K562 (cell line): ENCODE results near the gene MRPL55. TPM values are rescaled to one million over a fixed set of nuclear protein-coding genes. Genes with fewer than 3 reads are reported as not detected.

Source experiments
- BCLAF1 ChIP-seq, 2 experiments: fragments of 450-650 bp in 1 of 2; IDR thresholded peaks; 2 replicates each; pipeline ENCODE4 v1.6.1; 2011 to 2017; ENCODE audit warnings: low read depth in 2 of 2, antibody characterized with exemption in 1 of 2, borderline replicate concordance in 1 of 2, low read length in 1 of 2, mild to moderate bottlenecking in 1 of 2, mixed read lengths in 1 of 2; ENCODE audit not compliant: control insufficient read depth in 1 of 2
- CUX1 ChIP-seq: fragments of 200-800 bp; sonication (Bioruptor generic); IDR thresholded peaks from 2 replicates; pipeline ENCODE4 v1.6.1; 2016; ENCODE audit warnings: missing genetic modification characterization, missing compliant biosample characterization
- MTA3 ChIP-seq: fragments of 450-650 bp; formaldehyde crosslinking; IDR thresholded peaks from 2 replicates; pipeline ENCODE4 v1.6.1; 2017; ENCODE audit warnings: mild to moderate bottlenecking, borderline replicate concordance
- NR0B1 ChIP-seq: fragments of 450-650 bp; IDR thresholded peaks from one replicate; pipeline ENCODE4 v1.6.1; 2018; ENCODE audit warnings: mild to moderate bottlenecking, moderate library complexity; ENCODE audit not compliant: partially characterized antibody
- NR2C1 ChIP-seq, 2 experiments: fragments of 450-650 bp; IDR thresholded peaks; 2 replicates each; pipeline ENCODE4 v1.6.1; 2017; ENCODE audit warnings: mild to moderate bottlenecking in 2 of 2, antibody characterized with exemption in 1 of 2, inconsistent platforms in 1 of 2, missing compliant biosample characterization in 1 of 2, missing genetic modification characterization in 1 of 2
- RFX5 ChIP-seq: IDR thresholded peaks from 2 replicates; pipeline ENCODE4 v1.6.1; 2011; ENCODE audit warnings: low read depth, mild to moderate bottlenecking, improper control_type of control experiment, low read length
- ZFP91 ChIP-seq: sonication (generic); formaldehyde crosslinking; IDR thresholded peaks from 2 replicates; pipeline ENCODE4 v1.8.0; 2022; ENCODE audit warnings: mild to moderate bottlenecking, missing genetic modification reagents
- ZNF764 ChIP-seq: fragments of 250-450 bp; sonication (Bioruptor Pico); IDR thresholded peaks from 2 replicates; pipeline ENCODE4 v1.4.0; 2020; ENCODE audit warnings: low read depth, mild to moderate bottlenecking, moderate library complexity
- polyA plus RNA-seq, 8 experiments: library from polyadenylated mRNA; depleted of rRNA in 4 of 8; stranded (reverse) in 5 of 8; unstranded in 3 of 8; fragments of >200 nt; fragmentation: Nextera tagmentation in 2 of 8; fragmentation: Illumina TruSeq in 1 of 8; extraction: Ambion mirVana in 2 of 8; extraction: Trizol in 1 of 8; gene quantifications; 2 replicates each; pipeline versions ENCODE4 v1.2.1 to v1.2.3, GENCODE V29; 2011 to 2014; ENCODE audit warnings: inconsistent platforms in 1 of 8, missing spikeins in 1 of 8
- total RNA-seq, 7 experiments: library from RNA; depleted of rRNA in 6 of 7; stranded (reverse); fragments of >200 nt in 6 of 7; fragmentation: Illumina TruSeq in 2 of 7; extraction: Trizol in 2 of 7; gene quantifications; 2 replicates each; pipeline versions ENCODE4 v1.2.1 to v1.2.3, GENCODE V29; 2011 to 2021; ENCODE audit warnings: low replicate concordance in 1 of 7
- TF ChIP-seq, protein P1 (sequence below): fragments of 250-450 bp; sonication (Bioruptor Pico); IDR thresholded peaks from 2 replicates; pipeline ENCODE4 v1.9.0; 2021; ENCODE audit warnings: mild to moderate bottlenecking, inconsistent platforms

MRPL55 gene
- total and polyA plus RNA-seq, 9 of the 15 experiments (the other 6 are each of a cell fraction or from before 2014, with no cell fraction given): 34.9 to 228 (median 81.0) TPM

- TF ChIP-seq CUX1 (CRISPR knock-in tag): no peak
- TF ChIP-seq ZNF764 (CRISPR knock-in tag): no peak
- peak; percentile 69; the same call in 1 of the 2 replicates for TF ChIP-seq RFX5
- TF ChIP-seq ZFP91: no peak
- TF ChIP-seq MTA3: peak; percentile 82; the same call in 1 of the 2 replicates
- no peak for TF ChIP-seq NR0B1
- TF ChIP-seq, protein P1, sequence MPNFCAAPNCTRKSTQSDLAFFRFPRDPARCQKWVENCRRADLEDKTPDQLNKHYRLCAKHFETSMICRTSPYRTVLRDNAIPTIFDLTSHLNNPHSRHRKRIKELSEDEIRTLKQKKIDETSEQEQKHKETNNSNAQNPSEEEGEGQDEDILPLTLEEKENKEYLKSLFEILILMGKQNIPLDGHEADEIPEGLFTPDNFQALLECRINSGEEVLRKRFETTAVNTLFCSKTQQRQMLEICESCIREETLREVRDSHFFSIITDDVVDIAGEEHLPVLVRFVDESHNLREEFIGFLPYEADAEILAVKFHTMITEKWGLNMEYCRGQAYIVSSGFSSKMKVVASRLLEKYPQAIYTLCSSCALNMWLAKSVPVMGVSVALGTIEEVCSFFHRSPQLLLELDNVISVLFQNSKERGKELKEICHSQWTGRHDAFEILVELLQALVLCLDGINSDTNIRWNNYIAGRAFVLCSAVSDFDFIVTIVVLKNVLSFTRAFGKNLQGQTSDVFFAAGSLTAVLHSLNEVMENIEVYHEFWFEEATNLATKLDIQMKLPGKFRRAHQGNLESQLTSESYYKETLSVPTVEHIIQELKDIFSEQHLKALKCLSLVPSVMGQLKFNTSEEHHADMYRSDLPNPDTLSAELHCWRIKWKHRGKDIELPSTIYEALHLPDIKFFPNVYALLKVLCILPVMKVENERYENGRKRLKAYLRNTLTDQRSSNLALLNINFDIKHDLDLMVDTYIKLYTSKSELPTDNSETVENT (CRISPR knock-in tag): 0 out of 2 replicates have a peak, but pooled peaks have one; percentile 15
- TF ChIP-seq NR2C1 (IDR thresholded peaks at IDR 0.05): no peak
- TF ChIP-seq NR2C1 (tag; IDR thresholded peaks at IDR 0.05): no peak
- no peak for TF ChIP-seq BCLAF1 (IDR thresholded peaks at IDR 0.05; ENCODE audit: borderline replicate concordance in 1 of 2, control insufficient read depth in 1 of 2, low read depth in 2 of 2, low read length in 1 of 2)
Observed at GRCh38 chr1:228109073-228109961, at the start of gene MRPL55 (continued).
